ENCODE results near the gene DYNLT2. TPM values are rescaled to one million over a fixed set of nuclear protein-coding genes. Genes with fewer than 3 reads are reported as not detected.

The DYNLT2 gene
- total RNA-seq, 1 experiment from 2014 or later, result 1.7 TPM

- peak; percentile 38 for DNase-seq (ENCODE audit: low spot score)
- ChIA-PET CTCF (interaction anchor here (1.1 to 1.4 kb wide), 2 partner anchors 21 to 794 kb away, joined by 3 to 4 read pairs; partner anchors contain the start of genes C6orf120 and WDR27), POLR2A (interaction anchor here (0.9 kb wide), 1 partner anchor 20 kb away, joined by 3 read pairs; the partner anchor contains the start of genes C6orf120 and WDR27)
- Mint-ChIP-seq H3K36me3 (no peaks in the 10 kb centered on the region; the same call in 1 of the 2 replicates), H3K4me1 (peaks cover 40% of the 10 kb centered on the region), H3K27me3 (ENCODE audit: low read depth) (peaks cover 8% of the 10 kb centered on the region), H3K9me3 (no peaks in the 10 kb centered on the region), H3K4me3 (peak overlapping the region; percentile 93), H3K27ac (peak overlapping the region; percentile 63; the same call in 1 of the 2 replicates)
- ATAC-seq, result peak; percentile 23; the same call in 1 of the 2 replicates
- TF ChIP-seq ZMAT4 (CRISPR knock-in tag; IDR thresholded peaks at IDR 0.05) (no peak), RORB (CRISPR knock-in tag; IDR thresholded peaks at IDR 0.05) (no peak), SMAD3 (CRISPR knock-in tag; IDR thresholded peaks at IDR 0.05; ENCODE audit: borderline replicate concordance) (no peak), NFE2L1 (CRISPR knock-in tag; IDR thresholded peaks at IDR 0.05) (no peak), ELF4 (CRISPR knock-in tag; IDR thresholded peaks at IDR 0.05; ENCODE audit: low read depth) (no peak), PREB (CRISPR knock-in tag; IDR thresholded peaks at IDR 0.05; ENCODE audit: borderline replicate concordance) (no peak), ATF1 (CRISPR knock-in tag; IDR thresholded peaks at IDR 0.05) (no peak), ZNF121 (CRISPR knock-in tag; IDR thresholded peaks at IDR 0.05) (no peak)
Measured at GRCh38 chr6:169722362-169723199, 28.8 kb downstream of the DYNLT2 start.

DNA sequence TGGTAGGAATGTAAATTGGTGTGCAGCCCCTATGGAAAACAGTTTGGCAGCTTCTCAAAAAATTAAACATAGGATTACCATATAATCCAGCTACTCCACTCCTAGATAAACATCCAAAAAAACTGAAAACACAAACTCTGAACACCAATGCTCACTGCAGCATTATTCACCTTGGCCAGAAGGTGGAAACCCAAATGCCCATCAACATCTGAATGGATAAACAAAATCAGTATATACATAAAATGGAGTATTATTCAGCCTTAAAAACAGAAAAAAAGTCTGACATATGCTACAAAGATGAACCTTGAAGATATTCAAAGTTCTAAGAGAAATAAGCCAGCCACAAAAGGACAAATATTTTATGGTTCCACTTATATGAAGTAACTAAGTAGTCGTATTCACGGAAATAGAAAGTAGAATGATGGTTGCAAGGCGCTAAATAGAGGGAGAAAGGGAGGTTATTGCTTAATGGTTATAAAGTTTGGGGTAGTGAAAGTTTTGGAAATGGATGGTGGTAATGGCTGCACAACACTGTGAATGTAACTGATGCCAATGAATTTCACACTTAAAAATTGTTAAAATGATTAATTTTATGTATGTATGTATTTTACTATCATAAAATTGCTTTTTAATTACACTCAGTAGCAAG lies 31.0 kb downstream of the DYNLT2 start:
- ATAC-seq (no peak), DNase-seq (ENCODE audit: low spot score) (no peak)
- H3K9me3 Mint-ChIP-seq, result no peaks in the 10 kb centered on the region
- H3K27me3 Mint-ChIP-seq (ENCODE audit: low read depth), result peaks cover 8% of the 10 kb centered on the region
- H3K27ac Mint-ChIP-seq, result no peak overlapping the region
- ChIA-PET POLR2A (interaction anchor here (0.7 kb wide), 1 partner anchor 17 kb away, joined by 3 read pairs; no protein-coding TSS in a partner anchor), CTCF (interaction anchor here (1.2 kb wide), 1 partner anchor 70 kb away, joined by 3 read pairs; no protein-coding TSS in a partner anchor)
- peaks cover 26% of the 10 kb centered on the region for H3K4me1 Mint-ChIP-seq
- peaks cover 13% of the 10 kb centered on the region for H3K36me3 Mint-ChIP-seq
- no peak overlapping the region for H3K4me3 Mint-ChIP-seq
- TF ChIP-seq, protein P1, sequence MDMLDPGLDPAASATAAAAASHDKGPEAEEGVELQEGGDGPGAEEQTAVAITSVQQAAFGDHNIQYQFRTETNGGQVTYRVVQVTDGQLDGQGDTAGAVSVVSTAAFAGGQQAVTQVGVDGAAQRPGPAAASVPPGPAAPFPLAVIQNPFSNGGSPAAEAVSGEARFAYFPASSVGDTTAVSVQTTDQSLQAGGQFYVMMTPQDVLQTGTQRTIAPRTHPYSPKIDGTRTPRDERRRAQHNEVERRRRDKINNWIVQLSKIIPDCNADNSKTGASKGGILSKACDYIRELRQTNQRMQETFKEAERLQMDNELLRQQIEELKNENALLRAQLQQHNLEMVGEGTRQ (CRISPR knock-in tag; IDR thresholded peaks at IDR 0.05), result no peak
- TF ChIP-seq ZNF423 (CRISPR knock-in tag; IDR thresholded peaks at IDR 0.05) (no peak), MLX (CRISPR knock-in tag; IDR thresholded peaks at IDR 0.05) (no peak), ZNF512 (CRISPR knock-in tag; IDR thresholded peaks at IDR 0.05; ENCODE audit: borderline replicate concordance) (no peak), FOXK1 (CRISPR knock-in tag; IDR thresholded peaks at IDR 0.05) (no peak), OVOL2 (CRISPR knock-in tag; IDR thresholded peaks at IDR 0.05; ENCODE audit: borderline replicate concordance) (no peak), ZBTB21 (CRISPR knock-in tag; IDR thresholded peaks at IDR 0.05; ENCODE audit: borderline replicate concordance) (no peak), CBFB (CRISPR knock-in tag; IDR thresholded peaks at IDR 0.05; ENCODE audit: low read depth) (no peak), USF1 (CRISPR knock-in tag; IDR thresholded peaks at IDR 0.05) (no peak), ZNF263 (CRISPR knock-in tag; IDR thresholded peaks at IDR 0.05; ENCODE audit: low read depth) (no peak), ARID4B (CRISPR knock-in tag; IDR thresholded peaks at IDR 0.05; ENCODE audit: borderline replicate concordance) (no peak)
